Esophagus muscularis mucosa (tissue), 3 donors: ENCODE results near the gene MDM2.

Experiments
- CTCF ChIP-seq, 3 experiments: fragments of 200-600 bp in 2 of 3; fragments of 450-650 bp in 1 of 3; sonication (generic) in 2 of 3; IDR thresholded peaks; one replicate each; pipeline ENCODE4 v1.5.1; 2017 to 2019; ENCODE audit warnings: antibody characterized with exemption in 3 of 3, mild to moderate bottlenecking in 2 of 3, moderate library complexity in 1 of 3
- POLR2AphosphoS5 ChIP-seq, 2 donors: sonication (generic); formaldehyde crosslinking; IDR thresholded peaks; one replicate each; pipeline ENCODE4 v1.6.1; 2017; ENCODE audit warnings: antibody characterized with exemption in 2 of 2

GRCh38 chr12:68812553-68813241 lies 4.7 kb downstream of the MDM2 start:
- no peak for TF ChIP-seq CTCF (IDR thresholded peaks at IDR 0.05)
- TF ChIP-seq POLR2AphosphoS5 (IDR thresholded peaks at IDR 0.05): no peak
